Measurements from ENCODE around the gene PLOD2. TPM values are rescaled to one million over a fixed set of nuclear protein-coding genes. Genes with fewer than 3 reads are reported as not detected.

PLOD2 gene
- total RNA-seq, 1 experiment from 2014 or later, result 158 TPM

- Histone ChIP-seq H3K27ac (ENCODE audit: low read length) (no peak overlapping the region), H3K9me3 (ENCODE audit: control insufficient read depth, insufficient read depth, low read depth, low read length) (no peaks in the 10 kb centered on the region), H3K4me1 (ENCODE audit: control insufficient read depth, insufficient read depth, low read length) (no peaks in the 10 kb centered on the region), H3K4me3 (ENCODE audit: low read depth in 2 of 2, low read length in 2 of 2) (no peak overlapping the region), H3K27me3 (ENCODE audit: control insufficient read depth, insufficient read depth, low read length) (no peaks in the 10 kb centered on the region), H3K36me3 (ENCODE audit: control insufficient read depth, insufficient read depth, low read length) (peaks cover 4% of the 10 kb centered on the region)
- DNase-seq (ENCODE audit: low read depth, low spot score) (no peak), ATAC-seq (no peak; the same call in 1 of the 2 replicates)
- in situ Hi-C loops (cut with HindIII; ENCODE audit: low pct_unique_long_range_greater_than_20kb, low sequenced_read_pairs), result no loop called here
- ChIA-PET CTCF (no interaction called here), POLR2A (no interaction called here)
- BruUV-seq (replicated peaks), result no TSS peak
- intact Hi-C loops (cut with micrococcal nuclease; ENCODE audit: unreplicated experiment), result no loop called here
- TF ChIP-seq POLR2AphosphoS5 (IDR thresholded peaks at IDR 0.05; ENCODE audit: low read depth, low read length) (no peak), CTCF (IDR thresholded peaks at IDR 0.05) (no peak), REST (IDR thresholded peaks at IDR 0.05; ENCODE audit: insufficient read depth in 1 of 2, low read depth in 2 of 2, low read length in 1 of 2) (no peak), TCF7L2 (IDR thresholded peaks at IDR 0.05; ENCODE audit: low read depth, low read length) (no peak), SIN3A (IDR thresholded peaks at IDR 0.05; ENCODE audit: borderline replicate concordance, insufficient read depth, low read depth, low read length) (no peak)
Measured at GRCh38 chr3:146100825-146101444, 60.0 kb downstream of the PLOD2 start.

GRCh38 chr3:146100180-146100579 lies 60.8 kb downstream of the PLOD2 start:
- POLR2A ChIA-PET, result no interaction called here
- TF ChIP-seq POLR2AphosphoS5 (IDR thresholded peaks at IDR 0.05; ENCODE audit: low read depth, low read length), result no peak
- no peaks in the 10 kb centered on the region for H3K27me3 ChIP-seq (ENCODE audit: control insufficient read depth, insufficient read depth, low read length)
- DNase-seq (ENCODE audit: low read depth, low spot score), result no peak
- no peak overlapping the region for H3K27ac ChIP-seq (ENCODE audit: low read length)
- in situ Hi-C loops (cut with HindIII; ENCODE audit: low pct_unique_long_range_greater_than_20kb, low sequenced_read_pairs) (no loop called here), intact Hi-C loops (cut with micrococcal nuclease; ENCODE audit: unreplicated experiment) (no loop called here)
- no peak for ATAC-seq
- CTCF ChIA-PET, result no interaction called here
- no TSS peak for BruUV-seq (replicated peaks)
- H3K36me3 ChIP-seq (ENCODE audit: control insufficient read depth, insufficient read depth, low read length), result peaks cover 4% of the 10 kb centered on the region
- H3K9me3 ChIP-seq (ENCODE audit: control insufficient read depth, insufficient read depth, low read depth, low read length), result no peaks in the 10 kb centered on the region
- H3K4me1 ChIP-seq (ENCODE audit: control insufficient read depth, insufficient read depth, low read length), result no peaks in the 10 kb centered on the region
- H3K4me3 ChIP-seq (ENCODE audit: low read depth in 2 of 2, low read length in 2 of 2), result no peak overlapping the region

- CTCF ChIA-PET, result no interaction called here
- POLR2A ChIA-PET, result no interaction called here
- in situ Hi-C loops (cut with HindIII; ENCODE audit: low pct_unique_long_range_greater_than_20kb, low sequenced_read_pairs), result no loop called here
- no peak for ATAC-seq
- no peak for DNase-seq (ENCODE audit: low read depth, low spot score)
- no TSS peak for BruUV-seq (replicated peaks)
- intact Hi-C loops (cut with micrococcal nuclease; ENCODE audit: unreplicated experiment), result no loop called here
- Histone ChIP-seq H3K36me3 (ENCODE audit: control insufficient read depth, insufficient read depth, low read length) (peaks cover 4% of the 10 kb centered on the region), H3K27me3 (ENCODE audit: control insufficient read depth, insufficient read depth, low read length) (no peaks in the 10 kb centered on the region), H3K9me3 (ENCODE audit: control insufficient read depth, insufficient read depth, low read depth, low read length) (no peaks in the 10 kb centered on the region), H3K27ac (ENCODE audit: low read length) (no peak overlapping the region), H3K4me1 (ENCODE audit: control insufficient read depth, insufficient read depth, low read length) (no peaks in the 10 kb centered on the region), H3K4me3 (ENCODE audit: low read depth in 2 of 2, low read length in 2 of 2) (no peak overlapping the region)
- no peak for TF ChIP-seq TCF7L2 (IDR thresholded peaks at IDR 0.05; ENCODE audit: low read depth, low read length)
- TF ChIP-seq CTCF (IDR thresholded peaks at IDR 0.05), result no peak
Measured at GRCh38 chr3:146099316-146099715, 61.7 kb downstream of the PLOD2 start.

All from Panc1 (cell line).